Natural killer cell (primary cell): Measurements from ENCODE around the gene FARP2. TPM values are rescaled to one million over a fixed set of nuclear protein-coding genes. Genes with fewer than 3 reads are reported as not detected.
"Not testable (repeated sequence)": the region's sequence is repeated elsewhere in the genome, so short reads cannot be mapped to it uniquely, and the experiment has no call there.

Experiments used
- ATAC-seq, 3 donors: fragments of 150-1000 bp in 2 of 3; fragments of 200-7000 bp in 1 of 3; cut with Tn5 transposase; 1 replicate in 1 of 3; 2 replicates in 2 of 3; pipeline ENCODE4 v1.10.0; 2021; ENCODE audit warnings: mild to moderate bottlenecking in 2 of 3, moderate library complexity in 2 of 3
- DNase-seq, 2 donors: peaks; one replicate each; pipeline versions ENCODE4 v3.0.0 to v3.0.0-alpha.2; 2013 to 2021; ENCODE audit warnings: mixed read lengths in 1 of 2
- H3K27ac ChIP-seq: one replicate; pipeline ENCODE4 v1.5.1; 2013; ENCODE audit warnings: mild to moderate bottlenecking, low read length
- H3K27me3 ChIP-seq: one replicate; pipeline ENCODE4 v1.6.1; 2013; ENCODE audit warnings: low read length; ENCODE audit not compliant: control insufficient read depth, insufficient read depth
- H3K36me3 ChIP-seq: one replicate; pipeline ENCODE4 v1.6.1; 2013; ENCODE audit warnings: low read length; ENCODE audit not compliant: control insufficient read depth, insufficient read depth
- H3K4me1 ChIP-seq: one replicate; pipeline ENCODE4 v1.6.1; 2013; ENCODE audit warnings: low read length; ENCODE audit not compliant: control insufficient read depth, insufficient read depth
- H3K4me3 ChIP-seq: one replicate; pipeline ENCODE4 v1.5.1; 2013; ENCODE audit warnings: low read length
- H3K9me3 ChIP-seq: one replicate; pipeline ENCODE4 v1.6.1; 2013; ENCODE audit warnings: low read length; ENCODE audit not compliant: control insufficient read depth, insufficient read depth
- H3K27ac Mint-ChIP-seq, 2 donors: one replicate each; pipeline ENCODE4 v1.8.0; 2022; ENCODE audit warnings: mild to moderate bottlenecking in 2 of 2, mixed read lengths in 2 of 2, moderate library complexity in 1 of 2
- H3K27me3 Mint-ChIP-seq, 2 donors: one replicate each; pipeline ENCODE4 v1.8.0; 2022; ENCODE audit warnings: low read depth in 2 of 2, mixed read lengths in 2 of 2
- H3K36me3 Mint-ChIP-seq: one replicate; pipeline ENCODE4 v1.8.0; 2022; ENCODE audit warnings: mixed read lengths
- H3K4me1 Mint-ChIP-seq, 2 donors: one replicate each; pipeline ENCODE4 v1.8.0; 2022; ENCODE audit warnings: mixed read lengths in 2 of 2
- H3K4me3 Mint-ChIP-seq: one replicate; pipeline ENCODE4 v1.8.0; 2022; ENCODE audit warnings: mild to moderate bottlenecking, moderate library complexity, mixed read lengths
- H3K9me3 Mint-ChIP-seq, 2 donors: one replicate each; pipeline ENCODE4 v1.8.0; 2022; ENCODE audit warnings: mixed read lengths in 2 of 2
- WGBS: methylation state at CpG from one replicate; pipeline ENCODE4 v1.1.7; 2013; ENCODE audit warnings: missing lambda C conversion rate; ENCODE audit not compliant: insufficient coverage; 5-methylcytosine and 5-hydroxymethylcytosine counted together
- intact Hi-C: fragments of 100-400 bp; cut with micrococcal nuclease; formaldehyde crosslinking; loops from one replicate; pipeline ENCODE4 v1.14.2; 2022
- total RNA-seq, 4 donors: library from RNA; stranded (reverse); fragments of 120-200 nt in 1 of 4; gene quantifications; one replicate each; pipeline versions ENCODE4 v1.2.3 to v1.2.4, GENCODE V29; 2013 to 2022
- TF ChIP-seq, protein P1 (sequence below): fragments of 200-600 bp; IDR thresholded peaks from one replicate; pipeline ENCODE4 v1.8.0; 2022; ENCODE audit warnings: antibody characterized with exemption

Gene FARP2
- total RNA-seq, 3 donors from 2014 or later (not counting 1 experiment from before 2014, with no cell fraction given): 26.8 to 40.6 (median 31.6) TPM

DNA sequence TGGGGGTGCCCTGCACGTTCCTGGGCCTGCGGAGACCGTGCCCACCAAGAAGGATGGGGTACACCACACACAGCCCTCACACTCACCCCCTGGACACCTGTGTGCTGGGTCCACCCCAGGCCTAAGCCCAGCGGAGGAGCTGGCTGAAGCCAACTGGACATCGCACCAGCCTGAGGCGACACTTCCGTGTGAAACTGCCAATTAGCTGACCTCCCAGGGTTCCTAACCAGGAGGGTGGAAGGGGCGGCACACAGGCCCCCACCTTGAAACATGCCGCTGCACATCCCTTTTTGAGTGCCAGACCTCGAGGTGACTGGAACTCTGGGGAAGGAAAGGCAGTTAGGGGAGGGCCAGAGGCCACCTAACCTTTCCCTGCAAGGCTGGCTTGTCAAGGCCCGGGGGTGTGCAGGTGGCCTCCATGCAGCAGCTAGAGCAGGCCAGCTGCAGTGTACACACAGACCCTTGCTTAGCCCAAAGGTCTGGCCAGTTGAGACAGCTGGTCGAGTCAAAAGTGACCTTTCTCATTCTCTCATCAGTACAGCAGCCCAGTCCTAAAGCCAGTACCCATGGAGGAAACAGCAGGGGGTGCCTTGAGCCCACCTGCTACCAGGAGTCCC, 147.8 kb downstream of the FARP2 start:
- no peak overlapping the region for H3K4me3 ChIP-seq
- no peak overlapping the region for H3K27ac Mint-ChIP-seq
- no peaks in the 10 kb centered on the region for H3K27me3 Mint-ChIP-seq
- DNase-seq: no peak
- no peak overlapping the region for H3K4me3 Mint-ChIP-seq
- ATAC-seq: no peak
- WGBS: 92% methylated on average over 12 of the region's 12 CpGs
- H3K27me3 ChIP-seq: no peaks in the 10 kb centered on the region
- H3K9me3 ChIP-seq: no peaks in the 10 kb centered on the region
- H3K4me1 ChIP-seq: peaks cover 18% of the 10 kb centered on the region
- intact Hi-C loops: no loop called here
- peaks cover 13% of the 10 kb centered on the region for H3K36me3 ChIP-seq
- H3K9me3 Mint-ChIP-seq: no peaks in the 10 kb centered on the region
- H3K27ac ChIP-seq: no peak overlapping the region
- H3K36me3 Mint-ChIP-seq: no peaks in the 10 kb centered on the region
- peaks cover 0 to 23% of the 10 kb centered on the region in 2 donors for H3K4me1 Mint-ChIP-seq
- TF ChIP-seq, protein P1, sequence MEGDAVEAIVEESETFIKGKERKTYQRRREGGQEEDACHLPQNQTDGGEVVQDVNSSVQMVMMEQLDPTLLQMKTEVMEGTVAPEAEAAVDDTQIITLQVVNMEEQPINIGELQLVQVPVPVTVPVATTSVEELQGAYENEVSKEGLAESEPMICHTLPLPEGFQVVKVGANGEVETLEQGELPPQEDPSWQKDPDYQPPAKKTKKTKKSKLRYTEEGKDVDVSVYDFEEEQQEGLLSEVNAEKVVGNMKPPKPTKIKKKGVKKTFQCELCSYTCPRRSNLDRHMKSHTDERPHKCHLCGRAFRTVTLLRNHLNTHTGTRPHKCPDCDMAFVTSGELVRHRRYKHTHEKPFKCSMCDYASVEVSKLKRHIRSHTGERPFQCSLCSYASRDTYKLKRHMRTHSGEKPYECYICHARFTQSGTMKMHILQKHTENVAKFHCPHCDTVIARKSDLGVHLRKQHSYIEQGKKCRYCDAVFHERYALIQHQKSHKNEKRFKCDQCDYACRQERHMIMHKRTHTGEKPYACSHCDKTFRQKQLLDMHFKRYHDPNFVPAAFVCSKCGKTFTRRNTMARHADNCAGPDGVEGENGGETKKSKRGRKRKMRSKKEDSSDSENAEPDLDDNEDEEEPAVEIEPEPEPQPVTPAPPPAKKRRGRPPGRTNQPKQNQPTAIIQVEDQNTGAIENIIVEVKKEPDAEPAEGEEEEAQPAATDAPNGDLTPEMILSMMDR: no peak

DNA sequence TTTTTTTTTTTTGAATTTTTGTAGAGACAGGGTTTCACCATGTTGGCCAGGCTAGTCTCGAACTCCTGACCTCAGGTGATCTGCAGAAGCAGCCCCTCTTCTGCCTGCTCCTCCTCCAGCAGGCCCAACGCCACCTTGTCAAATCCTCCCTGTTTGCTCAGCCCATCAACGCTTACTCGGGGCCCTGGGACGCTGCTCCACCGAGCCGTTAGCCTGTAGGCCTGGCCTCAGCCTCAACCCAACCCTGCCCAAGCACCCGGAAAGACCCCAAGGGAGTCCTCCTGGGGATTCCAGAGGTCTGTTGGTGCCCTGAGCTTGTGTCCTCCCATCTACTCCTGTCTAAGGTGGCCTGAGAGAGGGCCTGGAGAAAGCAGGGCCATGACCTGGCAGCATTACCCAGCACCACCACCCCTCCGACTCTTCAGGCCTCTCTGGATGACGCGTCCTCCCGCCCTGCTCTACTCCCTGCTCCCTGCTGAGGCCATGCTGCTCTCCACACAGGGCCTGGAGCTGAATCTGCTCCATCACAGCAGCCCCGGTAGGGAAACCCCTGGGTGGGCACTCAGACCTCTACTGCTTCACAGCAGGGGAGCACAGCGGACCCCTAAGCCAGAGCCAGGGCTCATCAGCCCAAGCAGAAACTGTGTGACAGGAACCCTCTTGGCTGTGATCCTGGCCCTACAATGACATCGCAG, 149.1 kb downstream of the FARP2 start:
- H3K36me3 Mint-ChIP-seq: no peaks in the 10 kb centered on the region
- ATAC-seq (no peak), DNase-seq (no peak)
- Histone ChIP-seq H3K4me3 (no peak overlapping the region), H3K27ac (no peak overlapping the region), H3K9me3 (no peaks in the 10 kb centered on the region), H3K27me3 (no peaks in the 10 kb centered on the region), H3K4me1 (peaks cover 24% of the 10 kb centered on the region), H3K36me3 (peaks cover 10% of the 10 kb centered on the region)
- H3K4me3 Mint-ChIP-seq: no peak overlapping the region
- H3K27ac Mint-ChIP-seq: no peak overlapping the region
- peaks cover 7 to 31% of the 10 kb centered on the region in 2 donors for H3K4me1 Mint-ChIP-seq
- intact Hi-C loops: loop anchor here (5.0 kb wide), 2 partner anchors 132 to 188 kb away; partner anchors contain the start of genes ATG4B, HDLBP, SEPTIN2 and THAP4
- 91% methylated on average over 15 of the region's 15 CpGs for WGBS
- no peaks in the 10 kb centered on the region for H3K27me3 Mint-ChIP-seq
- no peaks in the 10 kb centered on the region for H3K9me3 Mint-ChIP-seq
- TF ChIP-seq, protein P1: no peak

DNA sequence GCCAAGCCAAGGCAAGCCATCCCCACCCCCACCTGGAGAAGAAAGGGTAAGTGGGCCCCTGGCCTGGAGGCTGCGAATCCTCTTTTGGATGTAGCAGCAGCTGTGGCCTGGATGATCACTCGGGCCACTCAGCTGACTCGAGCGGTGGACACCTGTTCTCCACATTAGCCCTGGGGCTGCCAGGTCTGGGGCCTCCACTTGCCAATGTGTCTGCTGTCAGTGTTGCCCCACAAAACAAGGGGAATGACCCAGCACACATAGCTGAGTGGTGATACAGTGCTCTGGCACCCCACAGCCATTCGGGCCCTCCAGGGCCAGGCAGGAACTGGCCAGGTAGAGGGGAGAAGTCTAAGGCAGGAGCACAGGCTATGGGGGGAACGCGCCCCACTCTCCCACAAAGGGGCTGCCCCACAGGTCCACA, 149.7 kb downstream of the FARP2 start:
- no peaks in the 10 kb centered on the region for H3K9me3 Mint-ChIP-seq
- Histone ChIP-seq H3K4me3 (no peak overlapping the region), H3K36me3 (peaks cover 6% of the 10 kb centered on the region), H3K9me3 (no peaks in the 10 kb centered on the region), H3K27ac (no peak overlapping the region), H3K4me1 (peaks cover 24% of the 10 kb centered on the region), H3K27me3 (no peaks in the 10 kb centered on the region)
- intact Hi-C loops: loop anchor here (5.0 kb wide), 2 partner anchors 132 to 188 kb away; partner anchors contain the start of genes ATG4B, HDLBP, SEPTIN2 and THAP4
- H3K27ac Mint-ChIP-seq: no peak overlapping the region
- no peak overlapping the region for H3K4me3 Mint-ChIP-seq
- DNase-seq: no peak
- 96% methylated on average over 5 of the region's 7 CpGs for WGBS
- H3K36me3 Mint-ChIP-seq: no peaks in the 10 kb centered on the region
- TF ChIP-seq, protein P1: no peak
- ATAC-seq: no peak
- peaks cover 7 to 31% of the 10 kb centered on the region in 2 donors for H3K4me1 Mint-ChIP-seq
- H3K27me3 Mint-ChIP-seq: no peaks in the 10 kb centered on the region

DNA sequence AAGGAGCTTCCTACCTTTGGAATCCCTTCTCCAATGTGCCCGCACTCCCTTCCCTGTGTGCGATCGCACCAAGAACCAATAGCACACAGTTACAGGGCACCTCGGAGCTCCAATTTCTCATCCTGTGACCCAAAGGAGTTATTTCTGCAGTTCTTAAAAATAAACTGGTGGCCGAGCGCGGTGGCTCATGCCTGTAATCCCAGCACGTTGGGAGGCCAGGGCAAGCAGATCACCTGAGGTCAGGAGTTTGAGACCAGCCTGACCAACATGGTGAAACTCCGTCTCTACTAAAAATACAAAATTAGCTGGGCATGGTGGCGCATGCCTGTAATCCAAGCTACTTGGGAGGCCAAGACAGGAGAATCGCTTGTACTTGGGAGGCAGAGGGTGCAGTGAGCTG, 150.2 kb downstream of the FARP2 start:
- intact Hi-C loops: loop anchor here (5.0 kb wide), 2 partner anchors 131 to 189 kb away; partner anchors contain the start of genes ATG4B, HDLBP, SEPTIN2 and THAP4
- H3K27me3 Mint-ChIP-seq, ATAC-seq, H3K27me3 ChIP-seq, H3K36me3 ChIP-seq, H3K36me3 Mint-ChIP-seq, DNase-seq, H3K4me3 Mint-ChIP-seq, H3K9me3 Mint-ChIP-seq, H3K9me3 ChIP-seq, H3K27ac Mint-ChIP-seq, H3K4me3 ChIP-seq, H3K27ac ChIP-seq: not testable (repeated sequence)
- WGBS: 97% methylated on average over 11 of the region's 11 CpGs
- peaks cover 24% of the 10 kb centered on the region for H3K4me1 ChIP-seq
- peaks cover 7 to 31% of the 10 kb centered on the region in 2 donors for H3K4me1 Mint-ChIP-seq
